Measurements from ENCODE around the gene WNT11. TPM values are rescaled to one million over a fixed set of nuclear protein-coding genes. Genes with fewer than 3 reads are reported as not detected.
A peak's percentile ranks its signal among the peaks of the same experiment; 100 is the strongest.

Gene WNT11
- total RNA-seq, 4 donors from 2014 or later, result 0.13 to 3.2 (median 0.38) TPM

- Histone ChIP-seq H3K27me3 (no peaks in the 10 kb centered on the region), H3K4me3 (peak overlapping the region in 2 of 4 donors; percentile 83 to 90), H3K9me3 (no peaks in the 10 kb centered on the region), H3K4me1 (peaks cover 7 to 34% (median 9%) of the 10 kb centered on the region in 3 donors), H3K27ac (peak overlapping the region in 3 of 4 donors; percentile 86 to 92 (median 91)), H3K36me3 (no peaks in the 10 kb centered on the region)
- intact Hi-C loops (cut with DNase I), result no loop called here
- 15 to 46% methylated on average over 5 to 7 of the region's 8 CpGs for WGBS, 2 donors
- DNase-seq, result no peak
- TF ChIP-seq, protein P1, sequence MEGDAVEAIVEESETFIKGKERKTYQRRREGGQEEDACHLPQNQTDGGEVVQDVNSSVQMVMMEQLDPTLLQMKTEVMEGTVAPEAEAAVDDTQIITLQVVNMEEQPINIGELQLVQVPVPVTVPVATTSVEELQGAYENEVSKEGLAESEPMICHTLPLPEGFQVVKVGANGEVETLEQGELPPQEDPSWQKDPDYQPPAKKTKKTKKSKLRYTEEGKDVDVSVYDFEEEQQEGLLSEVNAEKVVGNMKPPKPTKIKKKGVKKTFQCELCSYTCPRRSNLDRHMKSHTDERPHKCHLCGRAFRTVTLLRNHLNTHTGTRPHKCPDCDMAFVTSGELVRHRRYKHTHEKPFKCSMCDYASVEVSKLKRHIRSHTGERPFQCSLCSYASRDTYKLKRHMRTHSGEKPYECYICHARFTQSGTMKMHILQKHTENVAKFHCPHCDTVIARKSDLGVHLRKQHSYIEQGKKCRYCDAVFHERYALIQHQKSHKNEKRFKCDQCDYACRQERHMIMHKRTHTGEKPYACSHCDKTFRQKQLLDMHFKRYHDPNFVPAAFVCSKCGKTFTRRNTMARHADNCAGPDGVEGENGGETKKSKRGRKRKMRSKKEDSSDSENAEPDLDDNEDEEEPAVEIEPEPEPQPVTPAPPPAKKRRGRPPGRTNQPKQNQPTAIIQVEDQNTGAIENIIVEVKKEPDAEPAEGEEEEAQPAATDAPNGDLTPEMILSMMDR (IDR thresholded peaks at IDR 0.05), result no peak
- no peak for TF ChIP-seq POLR2A (IDR thresholded peaks at IDR 0.05)
These were observed 27.7 kb upstream of the WNT11 start for GRCh38 chr11:76234021-76234415.

DNA sequence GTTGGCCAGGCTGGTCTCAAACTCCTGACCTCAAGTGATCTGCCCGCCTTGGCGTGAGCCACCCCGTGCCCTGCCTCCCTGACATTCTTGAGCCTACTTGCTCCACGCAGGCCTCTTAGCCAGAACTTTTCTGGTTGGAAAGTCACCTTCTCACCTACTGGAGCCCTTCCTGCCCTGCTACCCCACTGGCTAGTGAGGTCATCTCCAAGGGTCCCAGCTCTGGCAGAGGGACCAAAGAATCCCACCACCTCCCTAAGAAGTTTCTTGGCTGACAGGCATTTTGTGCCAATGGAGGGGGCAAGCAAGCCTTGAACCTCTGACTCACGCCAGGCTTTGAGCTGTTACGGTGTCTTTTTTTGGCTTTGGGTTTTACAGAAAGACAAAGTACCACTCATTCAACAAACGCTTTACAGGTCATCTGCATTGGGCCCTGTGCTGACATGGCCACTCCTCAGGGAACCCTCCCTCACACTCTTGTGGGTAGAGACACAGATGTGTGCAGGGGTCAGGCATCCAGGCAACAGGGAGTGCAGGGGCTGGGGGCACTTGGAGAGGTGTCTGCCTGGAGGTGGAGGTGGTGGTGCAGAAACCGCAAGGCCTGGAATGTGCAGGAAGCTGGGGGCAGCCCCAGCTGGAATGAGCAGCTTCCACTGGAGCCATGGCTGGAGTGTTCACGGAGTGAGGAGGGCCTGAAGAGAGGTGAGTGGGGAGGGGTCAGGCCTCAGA lies 27.1 kb upstream of the WNT11 start:
- Histone ChIP-seq H3K4me3 (no peak overlapping the region), H3K27me3 (no peaks in the 10 kb centered on the region), H3K9me3 (no peaks in the 10 kb centered on the region), H3K36me3 (no peaks in the 10 kb centered on the region), H3K27ac (peak overlapping the region in 3 of 4 donors; percentile 86 to 92 (median 91)), H3K4me1 (peaks cover 7 to 34% (median 9%) of the 10 kb centered on the region in 3 donors)
- DNase-seq, result no peak
- intact Hi-C loops (cut with DNase I), result no loop called here
- no peak for TF ChIP-seq POLR2A (IDR thresholded peaks at IDR 0.05)
- TF ChIP-seq, protein P1 (IDR thresholded peaks at IDR 0.05), result no peak
- 86 to 98% methylated on average over 8 of the region's 9 CpGs for WGBS, 2 donors

GRCh38 chr11:76232026-76232665 lies 25.8 kb upstream of the WNT11 start:
- no peak overlapping the region for H3K4me3 ChIP-seq
- H3K9me3 ChIP-seq, result no peaks in the 10 kb centered on the region
- no peak overlapping the region for H3K27ac ChIP-seq
- H3K27me3 ChIP-seq, result no peaks in the 10 kb centered on the region
- no peak for TF ChIP-seq POLR2A (IDR thresholded peaks at IDR 0.05)
- TF ChIP-seq, protein P1 (IDR thresholded peaks at IDR 0.05), result no peak
- H3K36me3 ChIP-seq, result no peaks in the 10 kb centered on the region
- intact Hi-C loops (cut with DNase I), result no loop called here
- 54 to 64% methylated on average over 10 of the region's 10 CpGs for WGBS, 2 donors
- no peak for DNase-seq
- peaks cover 7 to 34% (median 9%) of the 10 kb centered on the region in 3 donors for H3K4me1 ChIP-seq

- peaks cover 7 to 27% (median 9%) of the 10 kb centered on the region in 3 donors for H3K4me1 ChIP-seq
- H3K4me3 ChIP-seq, result no peak overlapping the region
- WGBS, 2 donors, result 75 to 86% methylated on average over 6 of the region's 6 CpGs
- no peak for DNase-seq
- H3K36me3 ChIP-seq, result no peaks in the 10 kb centered on the region
- intact Hi-C loops (cut with DNase I), result no loop called here
- no peaks in the 10 kb centered on the region for H3K27me3 ChIP-seq
- H3K27ac ChIP-seq, result no peak overlapping the region
- TF ChIP-seq, protein P1 (IDR thresholded peaks at IDR 0.05), result no peak
- TF ChIP-seq POLR2A (IDR thresholded peaks at IDR 0.05), result no peak
- H3K9me3 ChIP-seq, result no peaks in the 10 kb centered on the region
These were observed 24.9 kb upstream of the WNT11 start for GRCh38 chr11:76231121-76231738.

GRCh38 chr11:76230392-76230791 lies 24.1 kb upstream of the WNT11 start:
- Histone ChIP-seq H3K4me1 (peaks cover 7 to 19% (median 9%) of the 10 kb centered on the region in 3 donors), H3K36me3 (no peaks in the 10 kb centered on the region), H3K9me3 (no peaks in the 10 kb centered on the region), H3K27me3 (no peaks in the 10 kb centered on the region), H3K4me3 (no peak overlapping the region), H3K27ac (no peak overlapping the region)
- 70% methylated on average over 5 of the region's 8 CpGs; no CpG with 5 or more reads in 1 of the 2 donors for WGBS, 2 donors
- intact Hi-C loops (cut with DNase I), result no loop called here
- no peak for DNase-seq
- TF ChIP-seq POLR2A (IDR thresholded peaks at IDR 0.05), result no peak

All from esophagus squamous epithelium (tissue), 5 donors.